HCT116 (cell line): ENCODE results near the gene SBK2. TPM values are rescaled to one million over a fixed set of nuclear protein-coding genes. Genes with fewer than 3 reads are reported as not detected.

Experiments
- total RNA-seq: library from RNA; stranded (reverse); gene quantifications from one replicate; pipeline ENCODE4 v1.2.1, GENCODE V29; 2021; ENCODE audit not compliant: unreplicated experiment

SBK2 gene
- total RNA-seq, 1 experiment from 2014 or later = 0.30 TPM

Other genes with a start within 250 kb of the SBK2 start
- not detected for gene TMEM150B, start 211.8 kb downstream of the SBK2 start, total RNA-seq
- 27.5 TPM for gene KMT5C, start 197.3 kb downstream of the SBK2 start, total RNA-seq
- gene COX6B2, start 182.4 kb downstream of the SBK2 start, total RNA-seq = 2.4 TPM
- gene GARIN5B, start 173.9 kb downstream of the SBK2 start, total RNA-seq = not detected
- gene IL11, start 166.7 kb downstream of the SBK2 start, total RNA-seq = 2.8 TPM
- not detected for gene TMEM190, start 160.3 kb downstream of the SBK2 start, total RNA-seq
- gene TMEM238, start 152.8 kb downstream of the SBK2 start, total RNA-seq = 21.0 TPM
- gene RPL28, start 151.2 kb downstream of the SBK2 start, total RNA-seq = 3,050 TPM
- 515 TPM for gene UBE2S, start 129.3 kb downstream of the SBK2 start, total RNA-seq
- not detected for gene SHISA7, start 93.8 kb downstream of the SBK2 start, total RNA-seq
- 56.8 TPM for gene ISOC2, start 75.5 kb downstream of the SBK2 start, total RNA-seq
- 0.34 TPM for gene C19orf85, start 72.4 kb downstream of the SBK2 start, total RNA-seq
- gene ZNF628, start 60.5 kb downstream of the SBK2 start, total RNA-seq = 14.9 TPM
- 55.3 TPM for gene NAT14, start 51.9 kb downstream of the SBK2 start, total RNA-seq
- gene SSC5D, start 48.7 kb downstream of the SBK2 start, total RNA-seq = 1.5 TPM
- gene SBK3, start 8.4 kb upstream of the SBK2 start, total RNA-seq = 1.2 TPM
- 24.1 TPM for gene ZNF579, start 43.7 kb upstream of the SBK2 start, total RNA-seq
- gene FIZ1, start 62.4 kb upstream of the SBK2 start, total RNA-seq = 15.3 TPM
- 17.2 TPM for gene ZNF524, start 63.2 kb upstream of the SBK2 start, total RNA-seq
- 16.2 TPM for gene ZNF865, start 68.5 kb upstream of the SBK2 start, total RNA-seq
- gene ZNF784, start 87.4 kb upstream of the SBK2 start, total RNA-seq = 5.3 TPM
- 36.7 TPM for gene ZNF580, start 103.9 kb upstream of the SBK2 start, total RNA-seq
- 44.4 TPM for gene ZNF581, start 106.5 kb upstream of the SBK2 start, total RNA-seq
- 1.0 TPM for gene CCDC106, start 111.1 kb upstream of the SBK2 start, total RNA-seq
- gene U2AF2, start 117.9 kb upstream of the SBK2 start, total RNA-seq = 259 TPM
- gene EPN1, start 138.1 kb upstream of the SBK2 start, total RNA-seq = 122 TPM
- not detected for gene NLRP9, start 201.3 kb upstream of the SBK2 start, total RNA-seq
- gene RFPL4A, start 222.0 kb upstream of the SBK2 start, total RNA-seq = not detected
- gene RFPL4AL1, start 232.0 kb upstream of the SBK2 start, total RNA-seq = not detected